Activated naive CD4-positive, alpha-beta T cell treated with anti-CD3 and anti-CD28 coated beads for 36 hours (primary cell): Measurements from ENCODE around the gene CADPS2. TPM values are rescaled to one million over a fixed set of nuclear protein-coding genes. Genes with fewer than 3 reads are reported as not detected.

Source experiments
- CTCF ChIA-PET: fragments of 350-600 bp; sonication (Branson Sonifier 250); formaldehyde crosslinking; loops from one replicate; lab custom pipeline; 2021; ENCODE audit warnings: antibody characterized with exemption; lab: Charles Lee
- DNase-seq: peaks from one replicate; pipeline ENCODE4 v3.0.0-alpha.2; 2020
- H3K27ac Mint-ChIP-seq: one replicate; pipeline ENCODE4 v1.8.0; 2021; ENCODE audit warnings: mild to moderate bottlenecking, mixed read lengths
- H3K27me3 Mint-ChIP-seq: one replicate; pipeline ENCODE4 v1.8.0; 2021; ENCODE audit warnings: low read depth, mixed read lengths
- H3K36me3 Mint-ChIP-seq: one replicate; pipeline ENCODE4 v1.8.0; 2021; ENCODE audit warnings: low read depth, mixed read lengths
- H3K4me1 Mint-ChIP-seq: one replicate; pipeline ENCODE4 v1.8.0; 2021; ENCODE audit warnings: low read depth, mixed read lengths
- H3K4me3 Mint-ChIP-seq: one replicate; pipeline ENCODE4 v1.8.0; 2021; ENCODE audit warnings: mild to moderate bottlenecking, moderate library complexity, mixed read lengths
- H3K9me3 Mint-ChIP-seq: one replicate; pipeline ENCODE4 v1.8.0; 2021; ENCODE audit warnings: mixed read lengths
- intact Hi-C: fragments of 100-400 bp; cut with micrococcal nuclease; formaldehyde crosslinking; loops from one replicate; pipeline ENCODE4 v1.15.1; 2023
- total RNA-seq, 2 experiments: library from RNA; stranded (reverse); gene quantifications; one replicate each; pipeline ENCODE4 v1.2.3, GENCODE V29; 2021

The CADPS2 gene
- total RNA-seq, 2 experiments from 2014 or later = not detected

- CTCF ChIA-PET = no interaction called here
- DNase-seq = no peak
- H3K27me3 Mint-ChIP-seq = no peaks in the 10 kb centered on the region
- peaks cover 2% of the 10 kb centered on the region for H3K9me3 Mint-ChIP-seq
- no peaks in the 10 kb centered on the region for H3K36me3 Mint-ChIP-seq
- H3K27ac Mint-ChIP-seq = no peak overlapping the region
- no peaks in the 10 kb centered on the region for H3K4me1 Mint-ChIP-seq
- H3K4me3 Mint-ChIP-seq = no peak overlapping the region
- intact Hi-C loops = no loop called here
Observed at GRCh38 chr7:122517576-122517975, 368.7 kb downstream of the CADPS2 start.

DNA sequence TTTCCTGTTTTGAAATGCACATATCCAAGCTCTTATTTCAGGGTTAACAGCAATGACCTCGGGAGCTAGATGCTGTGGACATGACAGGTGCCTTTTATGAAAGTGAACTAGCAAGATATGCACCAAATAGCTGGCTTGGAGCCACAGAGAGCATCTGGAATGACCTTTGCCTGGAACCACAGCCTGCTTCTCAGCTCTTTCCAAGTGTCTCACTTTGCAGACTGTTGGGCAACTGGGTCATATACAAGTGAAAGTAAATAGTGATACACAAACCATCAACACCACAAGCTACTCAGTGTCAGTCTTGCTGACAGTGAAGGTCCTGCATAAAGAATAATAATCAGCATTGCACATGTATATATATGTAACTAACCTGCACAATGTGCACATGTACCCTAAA, 370.9 kb downstream of the CADPS2 start:
- no peaks in the 10 kb centered on the region for H3K4me1 Mint-ChIP-seq
- H3K36me3 Mint-ChIP-seq = no peaks in the 10 kb centered on the region
- H3K27ac Mint-ChIP-seq = no peak overlapping the region
- DNase-seq = no peak
- CTCF ChIA-PET = interaction anchor here (0.6 kb wide), 1 partner anchor 292 kb away, joined by 3 read pairs; no protein-coding TSS in a partner anchor
- intact Hi-C loops = no loop called here
- no peaks in the 10 kb centered on the region for H3K27me3 Mint-ChIP-seq
- H3K9me3 Mint-ChIP-seq = peaks cover 2% of the 10 kb centered on the region
- no peak overlapping the region for H3K4me3 Mint-ChIP-seq

- H3K27ac Mint-ChIP-seq = no peak overlapping the region
- H3K9me3 Mint-ChIP-seq = peaks cover 4% of the 10 kb centered on the region
Observed at GRCh38 chr7:122511268-122511667, 375.0 kb downstream of the CADPS2 start.

GRCh38 chr7:122507591-122507990, 378.7 kb downstream of the CADPS2 start:
- Mint-ChIP-seq H3K27ac (no peak overlapping the region), H3K9me3 (peaks cover 4% of the 10 kb centered on the region), H3K36me3 (no peaks in the 10 kb centered on the region), H3K4me3 (no peak overlapping the region), H3K4me1 (no peaks in the 10 kb centered on the region), H3K27me3 (no peaks in the 10 kb centered on the region)
- CTCF ChIA-PET = no interaction called here
- no peak for DNase-seq
- intact Hi-C loops = no loop called here

More at GRCh38 chr7:122511268-122511667, 375.0 kb downstream of the CADPS2 start:
- intact Hi-C loops = no loop called here
- no peak for DNase-seq
- Mint-ChIP-seq H3K36me3 (no peaks in the 10 kb centered on the region), H3K4me1 (no peaks in the 10 kb centered on the region), H3K27me3 (no peaks in the 10 kb centered on the region), H3K4me3 (no peak overlapping the region)
- CTCF ChIA-PET = no interaction called here

- CTCF ChIA-PET = interaction anchor here (1.5 kb wide), 1 partner anchor 11 kb away, joined by 3 read pairs; no protein-coding TSS in a partner anchor
- Mint-ChIP-seq H3K27ac (no peak overlapping the region), H3K9me3 (peaks cover 2% of the 10 kb centered on the region), H3K4me1 (no peaks in the 10 kb centered on the region), H3K27me3 (no peaks in the 10 kb centered on the region), H3K36me3 (no peaks in the 10 kb centered on the region), H3K4me3 (no peak overlapping the region)
- intact Hi-C loops = no loop called here
- no peak for DNase-seq
Observed at GRCh38 chr7:122492007-122492406, 394.3 kb downstream of the CADPS2 start.

- H3K27me3 Mint-ChIP-seq = no peaks in the 10 kb centered on the region
- intact Hi-C loops = no loop called here
- H3K9me3 Mint-ChIP-seq = peaks cover 2% of the 10 kb centered on the region
- CTCF ChIA-PET = interaction anchor here (0.6 kb wide), 1 partner anchor 133 kb away, joined by 4 read pairs; no protein-coding TSS in a partner anchor
- H3K4me1 Mint-ChIP-seq = no peaks in the 10 kb centered on the region
- no peak overlapping the region for H3K4me3 Mint-ChIP-seq
- H3K27ac Mint-ChIP-seq = no peak overlapping the region
- DNase-seq = no peak
- H3K36me3 Mint-ChIP-seq = no peaks in the 10 kb centered on the region
Observed at GRCh38 chr7:122488241-122488640, 398.0 kb downstream of the CADPS2 start.

- Mint-ChIP-seq H3K4me3 (no peak overlapping the region), H3K27ac (no peak overlapping the region), H3K4me1 (no peaks in the 10 kb centered on the region), H3K27me3 (no peaks in the 10 kb centered on the region), H3K9me3 (no peaks in the 10 kb centered on the region), H3K36me3 (no peaks in the 10 kb centered on the region)
- intact Hi-C loops = no loop called here
- CTCF ChIA-PET = no interaction called here
- DNase-seq = no peak
Observed at GRCh38 chr7:122487131-122487530, 399.1 kb downstream of the CADPS2 start.

GRCh38 chr7:122485856-122486255, 400.4 kb downstream of the CADPS2 start:
- no peaks in the 10 kb centered on the region for H3K36me3 Mint-ChIP-seq
- no peak overlapping the region for H3K27ac Mint-ChIP-seq
- intact Hi-C loops = no loop called here
- no peaks in the 10 kb centered on the region for H3K4me1 Mint-ChIP-seq
- DNase-seq = no peak
- H3K27me3 Mint-ChIP-seq = no peaks in the 10 kb centered on the region
- no peaks in the 10 kb centered on the region for H3K9me3 Mint-ChIP-seq
- CTCF ChIA-PET = interaction anchor here (0.6 kb wide), 1 partner anchor 1303 kb away, joined by 3 read pairs; no protein-coding TSS in a partner anchor
- no peak overlapping the region for H3K4me3 Mint-ChIP-seq

DNA sequence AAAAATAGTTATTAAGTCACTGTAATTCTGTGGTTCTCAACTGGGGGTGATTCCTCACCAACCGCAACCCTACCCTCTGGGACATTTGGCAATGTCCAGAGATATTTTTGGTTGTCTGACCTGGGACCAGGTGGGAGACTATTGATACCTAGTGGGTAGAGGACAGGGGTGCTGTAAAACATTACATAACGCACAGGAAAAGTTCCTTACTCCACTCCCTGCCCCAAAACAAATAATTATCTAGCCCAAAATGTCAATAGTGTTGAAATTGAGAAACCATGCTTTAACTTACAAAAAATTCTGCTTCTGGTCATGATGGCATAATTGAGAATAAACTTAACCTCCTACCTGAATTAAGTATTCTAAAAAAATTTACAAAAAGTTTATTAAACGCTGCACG, 404.0 kb downstream of the CADPS2 start:
- CTCF ChIA-PET = no interaction called here
- Mint-ChIP-seq H3K36me3 (no peaks in the 10 kb centered on the region), H3K4me3 (no peak overlapping the region), H3K4me1 (no peaks in the 10 kb centered on the region), H3K27ac (no peak overlapping the region), H3K27me3 (no peaks in the 10 kb centered on the region), H3K9me3 (no peaks in the 10 kb centered on the region)
- DNase-seq = no peak
- intact Hi-C loops = no loop called here

DNA sequence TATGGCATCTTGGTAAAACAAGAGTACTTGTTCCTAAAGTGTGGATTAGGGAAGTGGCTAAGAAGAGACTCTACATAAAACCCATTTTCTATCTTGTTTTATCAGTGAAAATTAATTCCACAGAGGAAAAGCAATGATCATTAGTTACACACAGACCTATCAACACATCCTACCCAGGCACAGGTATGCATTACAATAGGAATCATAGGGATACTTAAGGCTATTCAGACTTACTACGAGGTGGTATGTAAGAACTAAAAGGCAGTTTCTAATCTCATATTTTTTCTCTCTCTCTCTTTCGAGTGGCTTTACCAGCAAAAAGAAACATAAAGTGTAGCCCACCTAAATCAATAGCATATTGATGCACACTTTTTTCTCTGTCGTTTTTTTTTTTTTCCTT, 415.4 kb downstream of the CADPS2 start:
- H3K27me3 Mint-ChIP-seq = no peaks in the 10 kb centered on the region
- no peaks in the 10 kb centered on the region for H3K36me3 Mint-ChIP-seq
- no peak overlapping the region for H3K27ac Mint-ChIP-seq
- H3K4me3 Mint-ChIP-seq = no peak overlapping the region
- CTCF ChIA-PET = no interaction called here
- intact Hi-C loops = no loop called here
- H3K9me3 Mint-ChIP-seq = peaks cover 2% of the 10 kb centered on the region
- DNase-seq = no peak
- no peaks in the 10 kb centered on the region for H3K4me1 Mint-ChIP-seq

GRCh38 chr7:122468945-122469344, 417.3 kb downstream of the CADPS2 start:
- intact Hi-C loops = no loop called here
- no peak overlapping the region for H3K4me3 Mint-ChIP-seq
- CTCF ChIA-PET = no interaction called here
- H3K27me3 Mint-ChIP-seq = no peaks in the 10 kb centered on the region
- no peak overlapping the region for H3K27ac Mint-ChIP-seq
- no peaks in the 10 kb centered on the region for H3K36me3 Mint-ChIP-seq
- H3K4me1 Mint-ChIP-seq = no peaks in the 10 kb centered on the region
- H3K9me3 Mint-ChIP-seq = peaks cover 2% of the 10 kb centered on the region
- no peak for DNase-seq

DNA sequence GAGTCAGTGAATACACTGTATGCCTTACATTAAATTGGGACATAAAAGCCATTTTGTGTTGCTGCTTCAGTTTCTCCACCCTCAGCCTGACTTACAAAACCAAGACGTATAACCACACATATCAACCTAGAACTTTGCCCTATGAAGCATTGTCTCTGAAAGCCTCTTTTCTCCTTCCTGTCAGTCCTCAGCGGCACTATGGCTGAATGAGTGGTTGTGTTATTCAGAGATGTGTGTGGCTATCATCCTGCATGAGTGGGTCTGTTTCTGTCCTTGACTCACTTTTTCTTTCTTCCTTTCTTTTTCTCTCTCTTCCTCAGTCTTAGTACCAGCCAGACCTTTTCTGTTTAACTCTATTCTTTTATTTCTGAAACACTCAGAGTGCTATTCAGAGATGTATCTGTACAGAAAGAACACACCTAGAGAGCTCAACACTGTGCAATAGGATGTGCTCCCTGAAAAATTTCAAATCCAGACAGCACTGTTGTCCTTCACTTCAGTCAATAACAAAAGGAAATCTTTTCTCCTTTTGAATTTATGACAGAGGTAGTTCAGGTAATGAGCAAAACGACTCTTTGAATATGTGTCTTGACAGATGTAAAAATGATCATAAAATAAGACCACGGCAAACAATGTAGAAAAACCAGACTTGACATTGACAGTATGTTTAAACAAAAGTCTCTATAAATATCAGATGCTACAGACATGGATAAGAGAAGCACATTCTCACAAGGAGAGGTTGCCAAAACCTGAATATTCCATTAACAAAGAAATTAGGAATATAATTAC, 418.4 kb downstream of the CADPS2 start:
- H3K9me3 Mint-ChIP-seq = peaks cover 2% of the 10 kb centered on the region
- H3K36me3 Mint-ChIP-seq = no peaks in the 10 kb centered on the region
- H3K4me1 Mint-ChIP-seq = no peaks in the 10 kb centered on the region
- DNase-seq = no peak
- H3K27ac Mint-ChIP-seq = no peak overlapping the region
- no peaks in the 10 kb centered on the region for H3K27me3 Mint-ChIP-seq
- intact Hi-C loops = no loop called here
- H3K4me3 Mint-ChIP-seq = no peak overlapping the region
- CTCF ChIA-PET = no interaction called here

DNA sequence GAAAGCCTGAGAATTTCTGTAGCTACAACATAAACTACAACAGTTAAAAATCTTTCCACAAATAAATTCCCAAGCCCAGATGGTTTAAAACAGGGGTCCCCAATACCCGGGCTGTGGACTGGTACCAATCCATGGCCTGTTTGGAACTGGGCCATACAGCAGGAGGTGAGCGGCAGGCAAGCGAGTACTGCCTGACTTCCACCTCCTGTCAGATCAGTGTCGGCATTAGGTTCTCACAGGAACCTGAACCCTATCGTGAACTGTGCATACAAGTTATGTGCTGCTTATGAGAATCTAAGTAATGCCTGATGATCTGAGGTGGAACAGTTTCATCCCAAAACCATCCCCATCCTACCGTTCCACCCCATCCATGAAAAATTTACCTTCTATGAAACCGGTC, 421.0 kb downstream of the CADPS2 start:
- no peaks in the 10 kb centered on the region for H3K27me3 Mint-ChIP-seq
- no peaks in the 10 kb centered on the region for H3K36me3 Mint-ChIP-seq
- no peak overlapping the region for H3K4me3 Mint-ChIP-seq
- CTCF ChIA-PET = no interaction called here
- intact Hi-C loops = no loop called here
- H3K9me3 Mint-ChIP-seq = peaks cover 3% of the 10 kb centered on the region
- H3K27ac Mint-ChIP-seq = no peak overlapping the region
- no peaks in the 10 kb centered on the region for H3K4me1 Mint-ChIP-seq
- no peak for DNase-seq
